Ishikawa (cell line): ENCODE measurements around the gene PKN1.

Experiments
- EP300 ChIP-seq: IDR thresholded peaks from 2 replicates; pipeline ENCODE4 v1.6.1; 2012; ENCODE audit warnings: borderline replicate concordance
- TAF1 ChIP-seq: IDR thresholded peaks from 2 replicates; pipeline ENCODE4 v1.6.1; 2012; ENCODE audit warnings: low read depth, mild to moderate bottlenecking
- TCF12 ChIP-seq: IDR thresholded peaks from 2 replicates; pipeline ENCODE4 v1.6.1; 2012; ENCODE audit warnings: low read depth
- TEAD4 ChIP-seq: IDR thresholded peaks from 2 replicates; pipeline ENCODE4 v1.6.1; 2012
- YY1 ChIP-seq: IDR thresholded peaks from 2 replicates; pipeline ENCODE4 v1.6.1; 2012; ENCODE audit warnings: low read depth
- TF ChIP-seq, protein P1 (sequence below): IDR thresholded peaks from 2 replicates; pipeline ENCODE4 v1.6.1; 2012; ENCODE audit warnings: low read depth, mild to moderate bottlenecking

DNA sequence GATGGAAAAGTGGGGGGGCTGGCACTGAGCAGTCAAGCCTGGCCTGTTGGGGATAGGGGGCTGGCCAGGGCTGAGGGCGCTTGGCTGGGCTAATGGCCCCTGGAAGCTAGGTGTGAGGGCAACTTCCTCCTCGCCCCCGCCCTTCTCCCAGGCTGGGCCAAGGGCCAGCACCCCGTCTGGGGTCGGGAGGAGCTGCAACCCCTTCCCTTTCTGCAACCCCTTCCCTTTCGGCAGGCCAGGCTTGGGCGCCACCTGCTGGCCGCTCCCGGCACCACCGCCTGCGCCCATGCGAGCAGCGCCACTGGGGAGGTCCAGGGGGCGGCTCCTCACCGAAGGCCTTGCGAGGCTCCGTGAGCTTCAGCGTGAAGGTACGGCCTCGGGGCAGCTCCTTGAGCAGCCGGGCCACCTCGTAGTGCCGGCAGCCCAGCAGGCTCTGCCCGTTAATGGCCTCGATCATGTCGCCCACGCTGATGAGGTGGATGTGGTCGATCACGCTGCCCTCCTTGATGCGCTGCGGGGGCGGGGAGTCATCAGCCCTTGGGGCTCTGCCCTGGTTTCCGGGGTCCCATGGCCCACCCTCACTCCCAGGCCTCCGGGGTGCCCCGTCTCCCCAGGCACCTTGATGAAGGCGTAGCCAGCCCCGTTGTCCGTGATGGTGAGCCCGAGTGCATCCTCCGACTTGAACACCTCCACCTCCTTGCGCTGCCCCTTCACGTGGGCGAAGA is 47.0 kb downstream of the PKN1 start:
- no peak for TF ChIP-seq TCF12
- TF ChIP-seq EP300 = no peak
- TF ChIP-seq YY1 = no peak
- no peak for TF ChIP-seq TAF1
- no peak for TF ChIP-seq TEAD4
- TF ChIP-seq, protein P1, sequence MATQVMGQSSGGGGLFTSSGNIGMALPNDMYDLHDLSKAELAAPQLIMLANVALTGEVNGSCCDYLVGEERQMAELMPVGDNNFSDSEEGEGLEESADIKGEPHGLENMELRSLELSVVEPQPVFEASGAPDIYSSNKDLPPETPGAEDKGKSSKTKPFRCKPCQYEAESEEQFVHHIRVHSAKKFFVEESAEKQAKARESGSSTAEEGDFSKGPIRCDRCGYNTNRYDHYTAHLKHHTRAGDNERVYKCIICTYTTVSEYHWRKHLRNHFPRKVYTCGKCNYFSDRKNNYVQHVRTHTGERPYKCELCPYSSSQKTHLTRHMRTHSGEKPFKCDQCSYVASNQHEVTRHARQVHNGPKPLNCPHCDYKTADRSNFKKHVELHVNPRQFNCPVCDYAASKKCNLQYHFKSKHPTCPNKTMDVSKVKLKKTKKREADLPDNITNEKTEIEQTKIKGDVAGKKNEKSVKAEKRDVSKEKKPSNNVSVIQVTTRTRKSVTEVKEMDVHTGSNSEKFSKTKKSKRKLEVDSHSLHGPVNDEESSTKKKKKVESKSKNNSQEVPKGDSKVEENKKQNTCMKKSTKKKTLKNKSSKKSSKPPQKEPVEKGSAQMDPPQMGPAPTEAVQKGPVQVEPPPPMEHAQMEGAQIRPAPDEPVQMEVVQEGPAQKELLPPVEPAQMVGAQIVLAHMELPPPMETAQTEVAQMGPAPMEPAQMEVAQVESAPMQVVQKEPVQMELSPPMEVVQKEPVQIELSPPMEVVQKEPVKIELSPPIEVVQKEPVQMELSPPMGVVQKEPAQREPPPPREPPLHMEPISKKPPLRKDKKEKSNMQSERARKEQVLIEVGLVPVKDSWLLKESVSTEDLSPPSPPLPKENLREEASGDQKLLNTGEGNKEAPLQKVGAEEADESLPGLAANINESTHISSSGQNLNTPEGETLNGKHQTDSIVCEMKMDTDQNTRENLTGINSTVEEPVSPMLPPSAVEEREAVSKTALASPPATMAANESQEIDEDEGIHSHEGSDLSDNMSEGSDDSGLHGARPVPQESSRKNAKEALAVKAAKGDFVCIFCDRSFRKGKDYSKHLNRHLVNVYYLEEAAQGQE = no peak
